Spleen (tissue), 11 donors: Measurements from ENCODE around the gene CXorf66. TPM values are rescaled to one million over a fixed set of nuclear protein-coding genes. Genes with fewer than 3 reads are reported as not detected.

Experiments used
- DNase-seq: peaks from one replicate; pipeline ENCODE4 v3.0.0-alpha.2; 2020
- H3K27ac ChIP-seq, 8 donors: fragments of 200-600 bp; sonication (generic) in 7 of 8; 1 replicate in 4 of 8; 2 replicates in 4 of 8; pipeline versions ENCODE4 v1.5.0 to v1.8.0; 2016 to 2021; ENCODE audit warnings: inconsistent platforms in 4 of 8, mild to moderate bottlenecking in 4 of 8, moderate library complexity in 1 of 8
- H3K27me3 ChIP-seq, 7 donors: fragments of 200-600 bp; sonication (generic) in 6 of 7; replicated peaks in 1 of 7; 1 replicate in 4 of 7; 2 replicates in 3 of 7; pipeline versions ENCODE4 v1.5.0 to v1.8.0; 2016 to 2021; ENCODE audit warnings: inconsistent platforms in 3 of 7, mild to moderate bottlenecking in 1 of 7
- H3K36me3 ChIP-seq, 6 donors: fragments of 200-600 bp; sonication (generic) in 5 of 6; 1 replicate in 4 of 6; 2 replicates in 2 of 6; pipeline versions ENCODE4 v1.5.0 to v1.8.0; 2016 to 2021; ENCODE audit warnings: inconsistent platforms in 2 of 6
- H3K4me1 ChIP-seq, 6 donors: fragments of 200-600 bp; sonication (generic) in 5 of 6; 1 replicate in 3 of 6; 2 replicates in 3 of 6; pipeline versions ENCODE4 v1.5.0 to v1.8.0; 2016 to 2021; ENCODE audit warnings: inconsistent platforms in 3 of 6
- H3K4me3 ChIP-seq, 8 donors: fragments of 200-600 bp; sonication (generic) in 7 of 8; 1 replicate in 4 of 8; 2 replicates in 4 of 8; pipeline versions ENCODE4 v1.5.0 to v1.8.0; 2016 to 2021; ENCODE audit warnings: inconsistent platforms in 4 of 8, mild to moderate bottlenecking in 4 of 8, moderate library complexity in 2 of 8
- H3K9me3 ChIP-seq, 8 donors: fragments of 200-600 bp; sonication (generic) in 7 of 8; 1 replicate in 4 of 8; 2 replicates in 4 of 8; pipeline versions ENCODE4 v1.5.0 to v1.8.0; 2016 to 2021; ENCODE audit warnings: inconsistent platforms in 4 of 8
- CTCF ChIP-seq, 11 experiments: fragments of 200-600 bp in 7 of 11; fragments of 450-650 bp in 4 of 11; sonication (generic) in 4 of 11; IDR thresholded peaks in 8 of 11; conservative IDR thresholded peaks in 3 of 11; 1 replicate in 7 of 11; 2 replicates in 4 of 11; pipeline versions ENCODE4 v1.4.0 to v1.8.0; 2016 to 2021; ENCODE audit warnings: antibody characterized with exemption in 11 of 11, inconsistent platforms in 4 of 11, mild to moderate bottlenecking in 1 of 11
- POLR2A ChIP-seq, 3 donors: fragments of 450-650 bp; IDR thresholded peaks; one replicate each; pipeline ENCODE4 v1.5.1; 2017; ENCODE audit warnings: antibody characterized with exemption in 3 of 3, mild to moderate bottlenecking in 1 of 3
- POLR2AphosphoS5 ChIP-seq, 3 donors: sonication (generic); formaldehyde crosslinking; IDR thresholded peaks; one replicate each; pipeline ENCODE4 v1.5.1; 2017; ENCODE audit warnings: antibody characterized with exemption in 3 of 3
- WGBS, 5 donors: extraction: QIAGEN DNeasy Blood & Tissue Kit in 3 of 5; methylation state at CpG; one replicate each; pipeline versions ENCODE4 v1.1.5 to v1.1.7; 2013 to 2018; 5-methylcytosine and 5-hydroxymethylcytosine counted together
- intact Hi-C: fragments of 100-400 bp; cut with DNase I; formaldehyde crosslinking; loops from one replicate; pipeline ENCODE4 v1.15.0; 2023; ENCODE audit warnings: low total_unique reads
- polyA plus RNA-seq, 3 donors: library from polyadenylated mRNA; stranded (reverse); fragments of 200-250 nt; gene quantifications; one replicate each; pipeline ENCODE4 v1.2.1, GENCODE V29; 2013
- total RNA-seq, 7 donors: library from RNA; depleted of rRNA in 3 of 7; stranded (reverse); fragments of >200 nt in 3 of 7; fragmentation: NEBNext Ultra II Directional in 4 of 7; extraction: Animal tissue kit (Norgen Biotek cat#: 25700) in 4 of 7; gene quantifications; one replicate each; pipeline versions ENCODE4 v1.1.0 to v1.2.1, GENCODE V29; 2016 to 2021
- donor health status: healthy with polysubstance abuse.
- donor health status: DM: no; HTN: no; CAD: no; lungs with moderate emphysema.
- donor health status: DM: no; HTN: no; CAD: no.
- donor health status: Bipolar disorder and iron deficiency.
- donor health status: healthy.
- donor health status: DM: no; HTN: no; CAD: no.
- donor health status: DM: yes; HTN: yes; CAD: no.

Gene CXorf66
- total and polyA plus RNA-seq, 10 donors: not detected

DNA sequence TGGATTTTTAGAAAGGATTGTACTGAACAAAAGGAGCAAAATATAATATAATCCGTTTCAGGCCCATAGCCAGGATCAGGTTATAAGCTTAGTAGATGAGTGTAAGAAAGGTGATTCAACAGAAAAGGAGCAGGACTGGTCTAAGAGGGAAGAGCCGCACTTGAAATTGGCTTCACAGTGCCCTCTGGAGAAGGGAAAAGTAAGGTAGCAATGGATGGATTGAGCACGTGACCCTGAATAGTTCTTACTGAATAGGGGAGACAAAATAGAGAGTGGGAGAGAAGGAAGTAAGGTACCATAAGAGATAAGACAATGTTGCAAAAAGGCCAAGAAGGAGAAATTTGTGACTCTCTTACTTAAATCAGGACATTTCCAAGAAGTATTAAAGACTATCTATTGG, 15.6 kb downstream of the CXorf66 start:
- Histone ChIP-seq H3K27me3 (no peaks in the 10 kb centered on the region), H3K27ac (no peak overlapping the region), H3K36me3 (no peaks in the 10 kb centered on the region), H3K4me3 (no peak overlapping the region), H3K9me3 (no peaks in the 10 kb centered on the region), H3K4me1 (no peaks in the 10 kb centered on the region)
- TF ChIP-seq CTCF (IDR thresholded peaks at IDR 0.05 in 8 of 11, conservative IDR thresholded peaks at IDR 0.05 in 3 of 11): no peak
- no peak for TF ChIP-seq POLR2A (IDR thresholded peaks at IDR 0.05)
- no peak for TF ChIP-seq POLR2AphosphoS5 (IDR thresholded peaks at IDR 0.05)
- 60 to 89% (median 75%) methylated on average over 3 of the region's 3 CpGs for WGBS, 5 donors
- intact Hi-C loops: no loop called here
- no peak for DNase-seq

GRCh38 chrX:139945075-139945474, 20.2 kb downstream of the CXorf66 start:
- Histone ChIP-seq H3K9me3 (no peaks in the 10 kb centered on the region), H3K4me1 (no peaks in the 10 kb centered on the region), H3K36me3 (no peaks in the 10 kb centered on the region), H3K4me3 (no peak overlapping the region), H3K27me3 (no peaks in the 10 kb centered on the region), H3K27ac (no peak overlapping the region)
- intact Hi-C loops: no loop called here
- 64 to 84% (median 83%) methylated on average over 3 of the region's 3 CpGs for WGBS, 5 donors
- no peak for DNase-seq
- TF ChIP-seq POLR2AphosphoS5 (IDR thresholded peaks at IDR 0.05) (no peak), CTCF (IDR thresholded peaks at IDR 0.05 in 8 of 11, conservative IDR thresholded peaks at IDR 0.05 in 3 of 11) (no peak), POLR2A (IDR thresholded peaks at IDR 0.05) (no peak)

DNA sequence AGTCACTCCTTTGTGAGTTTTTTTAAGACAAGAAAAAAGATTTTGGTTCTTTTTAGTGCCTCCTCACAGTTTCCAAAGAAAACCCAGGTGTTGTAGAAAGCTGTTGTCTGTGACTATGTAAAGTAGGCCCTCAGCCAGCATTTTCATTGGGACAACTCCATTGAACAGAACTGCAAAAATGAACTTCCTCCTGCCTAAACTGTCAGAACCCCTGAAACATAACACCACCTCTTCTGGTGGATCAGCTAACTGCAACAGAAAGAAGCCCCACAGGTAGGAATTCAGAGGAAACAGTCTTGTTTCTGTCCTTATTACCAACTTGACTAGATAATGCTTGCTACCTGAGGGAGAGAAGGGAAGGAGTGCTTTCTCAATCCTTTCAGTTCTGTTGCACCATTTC, 29.1 kb downstream of the CXorf66 start:
- intact Hi-C loops: no loop called here
- no peaks in the 10 kb centered on the region for H3K9me3 ChIP-seq
- no peaks in the 10 kb centered on the region for H3K36me3 ChIP-seq
- DNase-seq: no peak
- H3K4me3 ChIP-seq: no peak overlapping the region
- peaks cover 0 to 7% (median 0%) of the 10 kb centered on the region in 7 donors for H3K27me3 ChIP-seq
- peaks cover 0 to 6% (median 0%) of the 10 kb centered on the region in 6 donors for H3K4me1 ChIP-seq
- H3K27ac ChIP-seq: no peak overlapping the region
- TF ChIP-seq POLR2A (IDR thresholded peaks at IDR 0.05): no peak
- no peak for TF ChIP-seq POLR2AphosphoS5 (IDR thresholded peaks at IDR 0.05)
- TF ChIP-seq CTCF (IDR thresholded peaks at IDR 0.05 in 8 of 11, conservative IDR thresholded peaks at IDR 0.05 in 3 of 11): no peak

- H3K27me3 ChIP-seq: peaks cover 0 to 7% (median 0%) of the 10 kb centered on the region in 7 donors
- intact Hi-C loops: no loop called here
- H3K9me3 ChIP-seq: no peaks in the 10 kb centered on the region
- no peak for TF ChIP-seq POLR2A (IDR thresholded peaks at IDR 0.05)
- no peak for TF ChIP-seq CTCF (IDR thresholded peaks at IDR 0.05 in 8 of 11, conservative IDR thresholded peaks at IDR 0.05 in 3 of 11)
- TF ChIP-seq POLR2AphosphoS5 (IDR thresholded peaks at IDR 0.05): no peak
- H3K27ac ChIP-seq: peak overlapping the region; percentile 54 to 99 (median 97)
- no peak for DNase-seq
- no peaks in the 10 kb centered on the region for H3K36me3 ChIP-seq
- peaks cover 0 to 26% (median 10%) of the 10 kb centered on the region in 6 donors for H3K4me1 ChIP-seq
- peak overlapping the region in 5 of 8 donors; percentile 49 to 86 (median 61) for H3K4me3 ChIP-seq
- WGBS, 5 donors: 63 to 85% (median 76%) methylated on average over 15 of the region's 15 CpGs
Observed at GRCh38 chrX:139933904-139934303, 31.4 kb downstream of the CXorf66 start.
